Suppressor macrophage treated with lipopolysaccharide for 1 hour (primary cell): ENCODE measurements around the gene ANKRD22.

Experiments used
- DNase-seq, 3 donors: peaks; one replicate each; pipeline ENCODE4 v3.0.0-alpha.2; 2020 to 2022

The ANKRD22 gene

GRCh38 chr10:88835096-88835909, 16.3 kb downstream of the ANKRD22 start:
- DNase-seq: peak; percentile 91 to 94 (median 93)

- DNase-seq: peak; percentile 54 to 69 (median 65)
Observed at GRCh38 chr10:88833723-88834122, 17.9 kb downstream of the ANKRD22 start.

- no peak for DNase-seq
Observed at GRCh38 chr10:88833156-88833555, 18.5 kb downstream of the ANKRD22 start.

- no peak for DNase-seq
Observed at GRCh38 chr10:88832376-88832775, 19.3 kb downstream of the ANKRD22 start.

DNA sequence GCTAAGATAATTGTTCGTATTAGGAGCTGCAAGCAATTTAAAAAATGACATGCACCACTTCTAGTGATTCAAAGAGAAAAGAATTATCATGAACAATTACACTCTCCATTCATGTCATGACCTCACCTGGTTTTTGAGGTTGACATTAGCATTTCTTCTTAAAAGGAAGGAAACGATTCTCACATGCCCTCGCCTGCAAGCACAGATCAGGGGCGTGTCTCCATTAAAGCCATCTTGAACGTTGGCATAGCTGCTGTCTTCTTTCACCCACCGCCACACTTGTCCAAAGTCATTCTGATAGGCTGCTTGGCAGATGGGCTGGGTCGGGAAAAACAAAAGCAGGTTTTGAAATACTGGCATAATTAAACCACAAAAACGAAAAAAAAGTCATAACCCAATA, 19.9 kb downstream of the ANKRD22 start:
- no peak for DNase-seq

DNA sequence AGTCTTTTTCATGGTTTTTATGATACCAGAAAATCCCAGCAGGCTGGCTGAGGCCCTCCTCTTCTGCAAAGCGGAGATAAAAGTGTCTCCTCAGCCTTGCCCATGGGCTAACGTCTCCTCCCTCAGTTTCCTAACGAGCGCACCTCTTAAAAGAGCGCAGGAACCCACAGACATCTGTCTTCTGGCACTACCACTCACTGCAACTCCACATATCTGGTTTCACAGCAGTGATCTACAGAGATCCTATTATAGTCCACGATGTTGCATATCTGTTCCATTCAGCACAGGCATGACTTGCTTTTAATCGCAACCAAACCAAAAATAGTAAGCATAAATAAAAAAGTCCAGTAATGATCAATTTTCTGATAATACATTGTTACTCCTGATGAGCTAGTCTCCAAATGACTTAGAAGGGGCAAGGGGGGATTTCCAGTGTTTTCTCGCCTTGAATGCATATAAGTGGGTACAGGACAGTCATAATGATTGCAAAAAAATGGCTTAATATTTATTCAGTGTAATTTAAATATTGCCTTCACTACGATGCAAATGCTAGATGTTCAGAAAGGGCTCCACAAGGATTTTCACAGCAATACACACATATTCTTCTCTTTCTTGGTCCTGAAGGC, 20.9 kb downstream of the ANKRD22 start:
- no peak for DNase-seq

- DNase-seq: no peak
Observed at GRCh38 chr10:88828310-88828709, 23.3 kb downstream of the ANKRD22 start.

GRCh38 chr10:88827671-88828070, 24.0 kb downstream of the ANKRD22 start:
- no peak for DNase-seq

GRCh38 chr10:88826388-88826787, 25.3 kb downstream of the ANKRD22 start:
- no peak for DNase-seq

GRCh38 chr10:88820748-88821401, 30.8 kb downstream of the ANKRD22 start:
- no peak for DNase-seq

DNA sequence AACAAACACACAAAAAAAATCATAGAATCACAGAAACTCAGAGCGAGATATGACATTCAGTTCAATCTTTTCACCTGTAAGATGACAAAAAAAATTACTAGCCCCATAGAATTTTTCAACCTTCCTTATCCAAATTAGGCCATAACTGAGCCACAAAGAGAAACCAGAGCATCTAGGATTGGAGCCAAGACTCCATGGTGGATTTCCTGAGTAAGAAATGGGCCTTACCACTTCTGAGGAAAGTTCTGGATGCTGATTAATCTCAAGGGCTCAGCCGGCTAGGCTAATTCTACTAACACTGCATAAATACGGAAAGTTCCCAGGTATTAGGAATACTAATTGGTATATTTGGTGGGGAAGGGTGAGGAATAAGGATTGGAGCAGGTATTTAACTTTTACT, 32.4 kb downstream of the ANKRD22 start:
- no peak for DNase-seq

- DNase-seq: no peak
Observed at GRCh38 chr10:88813200-88813599, 38.4 kb downstream of the ANKRD22 start.

- DNase-seq: peak; percentile 74 to 82 (median 78)
Observed at GRCh38 chr10:88810196-88810961, 41.3 kb downstream of the ANKRD22 start.

DNA sequence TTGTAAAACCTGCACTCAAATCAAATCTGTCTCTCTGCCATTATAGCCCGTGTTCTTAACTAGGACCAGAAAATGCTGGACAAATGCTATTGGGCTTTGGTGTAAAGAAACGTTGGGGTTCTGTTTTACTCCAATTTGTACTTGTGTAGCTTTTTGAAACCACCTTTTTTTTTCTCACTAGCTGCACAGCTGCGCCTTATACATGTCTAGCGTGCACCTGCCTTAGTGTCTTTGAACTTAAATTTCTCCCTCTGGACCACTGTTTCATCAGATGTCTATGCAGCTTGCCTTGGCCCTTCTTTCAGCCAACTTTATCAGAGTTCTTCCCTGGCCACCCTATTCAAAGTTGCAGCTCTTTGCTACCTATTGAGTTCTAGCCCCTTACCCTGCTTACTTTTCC, 42.0 kb downstream of the ANKRD22 start:
- no peak for DNase-seq

DNA sequence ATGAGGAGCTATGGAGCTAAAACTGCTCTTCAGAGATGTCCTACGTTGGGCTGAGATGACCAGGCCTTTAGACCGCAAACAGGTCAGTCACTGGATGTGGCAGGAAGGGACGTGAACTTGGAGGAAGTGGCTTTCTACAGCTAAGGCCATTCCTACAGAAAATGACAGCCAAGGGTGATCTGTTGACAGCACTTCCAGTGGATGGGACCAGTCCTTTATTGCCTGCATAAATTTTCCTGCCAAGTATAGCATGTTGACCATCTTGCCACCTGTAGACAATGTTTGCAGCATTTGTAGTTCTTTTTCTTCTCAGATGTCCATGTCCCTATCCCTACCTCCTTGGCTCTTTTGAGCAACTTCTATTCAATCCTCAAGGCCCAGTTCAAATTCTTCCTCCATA, 45.7 kb downstream of the ANKRD22 start:
- DNase-seq: no peak

GRCh38 chr10:88805361-88805760, 46.3 kb downstream of the ANKRD22 start:
- DNase-seq: no peak

- no peak for DNase-seq
Observed at GRCh38 chr10:88804083-88804812, 47.4 kb downstream of the ANKRD22 start.

DNA sequence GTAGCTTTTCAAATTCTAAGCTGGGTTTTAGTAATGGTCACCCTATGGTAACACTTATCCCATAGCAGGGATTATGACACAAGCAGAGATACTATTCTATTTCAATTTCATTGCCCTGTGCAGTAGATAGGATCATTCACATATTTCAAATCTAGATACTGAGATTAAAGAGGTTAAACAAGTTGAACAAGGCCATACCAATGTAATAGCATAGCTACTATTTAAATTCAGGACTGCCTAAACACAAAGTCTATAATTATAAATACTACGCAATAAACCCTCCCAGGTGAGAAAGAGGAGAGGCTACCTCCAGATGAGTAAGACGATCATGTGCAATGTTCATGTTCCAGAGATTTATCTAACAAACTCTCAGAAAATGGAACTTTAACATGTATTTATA, 48.0 kb downstream of the ANKRD22 start:
- no peak for DNase-seq

DNA sequence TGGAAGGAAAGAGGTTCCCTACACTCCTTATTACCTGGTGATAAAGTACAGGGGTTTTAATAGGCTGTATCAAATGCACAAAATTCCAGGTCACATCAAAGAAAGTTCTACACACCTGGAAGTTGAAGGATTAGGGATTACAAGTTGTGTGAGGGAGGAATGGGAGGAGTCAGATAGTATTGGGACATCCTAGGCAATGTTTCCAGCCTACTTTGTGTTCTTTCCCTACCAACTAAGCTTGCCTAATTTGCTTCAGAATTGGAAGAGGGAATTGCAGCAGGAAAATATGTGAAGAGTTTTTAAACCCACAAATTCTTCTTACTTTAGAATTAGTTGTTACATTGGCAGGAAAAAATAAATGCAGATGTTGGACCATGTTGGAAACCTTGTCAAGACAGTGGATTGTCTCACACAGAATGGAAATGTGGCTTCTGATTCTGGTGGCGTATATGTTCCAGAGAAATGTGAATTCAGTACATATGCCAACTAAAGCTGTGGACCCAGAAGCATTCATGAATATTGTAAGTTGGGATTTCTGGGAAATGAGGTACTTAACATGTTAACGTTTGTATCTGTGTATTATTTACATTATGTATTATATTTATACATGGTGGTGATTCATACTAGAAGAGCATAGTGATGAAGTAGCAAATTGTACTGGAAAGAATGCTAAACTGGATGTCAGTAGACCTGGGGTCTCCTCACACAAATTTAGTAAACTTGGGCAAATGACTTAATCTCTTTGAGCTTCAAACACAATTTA, 48.9 kb downstream of the ANKRD22 start, which contains the start of gene LIPM:
Gene LIPM, plus strand, starts transcription at position 208 of the 763 bp plus-strand sequence. Its CDS starts 167 bp downstream, at position 375.
- no peak for DNase-seq

DNA sequence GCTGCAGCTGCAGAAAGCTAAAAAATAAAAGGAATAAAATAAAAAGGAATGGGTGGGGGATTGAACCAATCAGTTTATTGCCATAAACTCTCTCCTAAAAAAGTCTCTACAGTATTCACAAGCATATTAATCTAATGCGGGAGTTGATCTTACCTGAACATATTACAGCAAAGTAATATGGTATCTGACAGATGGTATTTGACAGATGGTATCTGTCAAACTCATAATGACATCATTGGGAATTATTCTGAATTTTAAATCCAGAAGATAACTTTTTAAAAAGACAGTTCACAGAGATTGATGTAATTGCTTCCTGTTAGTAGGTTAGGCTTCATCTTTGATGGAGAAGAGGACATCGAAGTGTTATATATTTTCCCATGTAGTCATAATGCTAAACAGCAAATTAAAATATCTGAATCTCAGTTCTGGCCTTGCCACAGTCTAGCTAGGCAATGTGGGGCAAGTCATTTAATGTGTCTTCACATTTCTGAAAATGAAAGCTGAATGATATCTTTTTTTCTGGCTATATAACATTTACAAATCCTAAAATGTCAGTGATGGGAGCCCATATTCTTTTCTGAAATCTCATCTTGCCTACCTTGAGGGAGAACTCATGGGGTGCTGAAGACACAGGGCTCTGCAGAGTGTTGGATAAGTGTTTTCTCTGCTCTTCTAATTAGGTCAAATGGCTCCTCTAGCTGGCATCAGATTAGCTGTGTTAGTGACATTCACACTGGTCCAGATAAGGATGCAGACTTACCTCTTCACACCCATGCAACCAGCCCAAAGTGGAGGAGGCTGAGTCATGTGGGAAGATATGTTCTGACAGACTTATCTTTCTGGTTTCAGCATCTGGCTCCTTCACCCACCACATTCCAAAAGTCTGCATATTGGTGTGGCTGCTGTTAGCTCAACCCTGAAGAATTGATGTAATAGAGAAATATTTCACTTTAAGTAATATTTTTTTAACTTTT, 51.2 kb downstream of the ANKRD22 start:
- DNase-seq: no peak
